ENCODE results near the gene SUGCT. TPM values are rescaled to one million over a fixed set of nuclear protein-coding genes. Genes with fewer than 3 reads are reported as not detected.

SUGCT gene
- total RNA-seq, 2 experiments from 2014 or later, result 0.44 to 0.57 TPM

GRCh38 chr7:40354711-40355110, 219.9 kb downstream of the SUGCT start:
- DNase-seq, result no peak
- Mint-ChIP-seq H3K27me3 (no peaks in the 10 kb centered on the region), H3K4me3 (no peak overlapping the region), H3K4me1 (no peaks in the 10 kb centered on the region), H3K27ac (no peak overlapping the region), H3K9me3 (no peaks in the 10 kb centered on the region), H3K36me3 (no peaks in the 10 kb centered on the region)
- no peak for ATAC-seq (ENCODE audit: low read depth)
- POLR2A ChIA-PET, result no interaction called here

GRCh38 chr7:40356312-40356711, 221.5 kb downstream of the SUGCT start:
- no peaks in the 10 kb centered on the region for H3K36me3 Mint-ChIP-seq
- no peaks in the 10 kb centered on the region for H3K4me1 Mint-ChIP-seq
- POLR2A ChIA-PET, result no interaction called here

GRCh38 chr7:40356871-40357709, 222.3 kb downstream of the SUGCT start:
- no peaks in the 10 kb centered on the region for H3K4me1 Mint-ChIP-seq
- no peak overlapping the region for H3K27ac Mint-ChIP-seq
- H3K9me3 Mint-ChIP-seq, result peaks cover 2% of the 10 kb centered on the region
- H3K4me3 Mint-ChIP-seq, result no peak overlapping the region
- H3K36me3 Mint-ChIP-seq, result no peaks in the 10 kb centered on the region
- no peak for DNase-seq
- POLR2A ChIA-PET, result no interaction called here
- H3K27me3 Mint-ChIP-seq, result no peaks in the 10 kb centered on the region
- ATAC-seq (ENCODE audit: low read depth), result no peak

More at GRCh38 chr7:40356312-40356711, 221.5 kb downstream of the SUGCT start:
- H3K9me3 Mint-ChIP-seq, result peaks cover 2% of the 10 kb centered on the region
- H3K27ac Mint-ChIP-seq, result no peak overlapping the region
- ATAC-seq (ENCODE audit: low read depth) (no peak), DNase-seq (no peak)
- no peak overlapping the region for H3K4me3 Mint-ChIP-seq
- no peaks in the 10 kb centered on the region for H3K27me3 Mint-ChIP-seq

- DNase-seq, result no peak
- H3K27me3 Mint-ChIP-seq, result no peaks in the 10 kb centered on the region
- POLR2A ChIA-PET, result no interaction called here
- no peak for ATAC-seq (ENCODE audit: low read depth)
- H3K4me3 Mint-ChIP-seq, result no peak overlapping the region
- no peaks in the 10 kb centered on the region for H3K4me1 Mint-ChIP-seq
- H3K9me3 Mint-ChIP-seq, result peaks cover 5% of the 10 kb centered on the region
- no peaks in the 10 kb centered on the region for H3K36me3 Mint-ChIP-seq
- no peak overlapping the region for H3K27ac Mint-ChIP-seq
Measured at GRCh38 chr7:40369641-40370277, 235.0 kb downstream of the SUGCT start.

- Mint-ChIP-seq H3K4me3 (no peak overlapping the region), H3K36me3 (no peaks in the 10 kb centered on the region), H3K27ac (no peak overlapping the region), H3K27me3 (no peaks in the 10 kb centered on the region), H3K9me3 (peaks cover 5% of the 10 kb centered on the region), H3K4me1 (no peaks in the 10 kb centered on the region)
- no peak for ATAC-seq (ENCODE audit: low read depth)
- POLR2A ChIA-PET, result no interaction called here
- DNase-seq, result no peak
Measured at GRCh38 chr7:40371806-40372440, 237.1 kb downstream of the SUGCT start.

GRCh38 chr7:40374575-40374974, 239.8 kb downstream of the SUGCT start:
- POLR2A ChIA-PET, result no interaction called here
- DNase-seq, result no peak

GRCh38 chr7:40380111-40380510, 245.3 kb downstream of the SUGCT start:
- Mint-ChIP-seq H3K36me3 (no peaks in the 10 kb centered on the region), H3K4me3 (no peak overlapping the region), H3K4me1 (no peaks in the 10 kb centered on the region), H3K9me3 (no peaks in the 10 kb centered on the region), H3K27ac (no peak overlapping the region), H3K27me3 (no peaks in the 10 kb centered on the region)
- ATAC-seq (ENCODE audit: low read depth), result no peak
- POLR2A ChIA-PET, result no interaction called here
- DNase-seq, result no peak

More at GRCh38 chr7:40374575-40374974, 239.8 kb downstream of the SUGCT start:
- no peak for ATAC-seq (ENCODE audit: low read depth)
- H3K4me3 Mint-ChIP-seq, result no peak overlapping the region
- H3K9me3 Mint-ChIP-seq, result no peaks in the 10 kb centered on the region
- H3K27me3 Mint-ChIP-seq, result no peaks in the 10 kb centered on the region
- H3K36me3 Mint-ChIP-seq, result no peaks in the 10 kb centered on the region
- no peaks in the 10 kb centered on the region for H3K4me1 Mint-ChIP-seq
- no peak overlapping the region for H3K27ac Mint-ChIP-seq

GRCh38 chr7:40382145-40382544, 247.3 kb downstream of the SUGCT start:
- Mint-ChIP-seq H3K4me1 (no peaks in the 10 kb centered on the region), H3K36me3 (no peaks in the 10 kb centered on the region), H3K27me3 (no peaks in the 10 kb centered on the region), H3K9me3 (no peaks in the 10 kb centered on the region), H3K4me3 (no peak overlapping the region), H3K27ac (no peak overlapping the region)
- DNase-seq (no peak), ATAC-seq (ENCODE audit: low read depth) (no peak)
- POLR2A ChIA-PET, result no interaction called here

- ATAC-seq (ENCODE audit: low read depth), result no peak
- no peak for DNase-seq
- H3K4me3 Mint-ChIP-seq, result no peak overlapping the region
- no peak overlapping the region for H3K27ac Mint-ChIP-seq
- no peaks in the 10 kb centered on the region for H3K4me1 Mint-ChIP-seq
- no peaks in the 10 kb centered on the region for H3K9me3 Mint-ChIP-seq
- H3K27me3 Mint-ChIP-seq, result peaks cover 3% of the 10 kb centered on the region
- POLR2A ChIA-PET, result no interaction called here
- no peaks in the 10 kb centered on the region for H3K36me3 Mint-ChIP-seq
Measured at GRCh38 chr7:40393660-40394059, 258.9 kb downstream of the SUGCT start.

GRCh38 chr7:40394400-40394799, 259.6 kb downstream of the SUGCT start:
- H3K9me3 Mint-ChIP-seq, result no peaks in the 10 kb centered on the region
- no peaks in the 10 kb centered on the region for H3K36me3 Mint-ChIP-seq
- no peaks in the 10 kb centered on the region for H3K4me1 Mint-ChIP-seq
- H3K27me3 Mint-ChIP-seq, result peaks cover 3% of the 10 kb centered on the region
- ATAC-seq (ENCODE audit: low read depth), result no peak
- POLR2A ChIA-PET, result no interaction called here
- no peak overlapping the region for H3K27ac Mint-ChIP-seq
- no peak for DNase-seq
- no peak overlapping the region for H3K4me3 Mint-ChIP-seq

GRCh38 chr7:40400525-40400924, 265.7 kb downstream of the SUGCT start:
- no peak for DNase-seq
- Mint-ChIP-seq H3K27ac (no peak overlapping the region), H3K9me3 (peaks cover 2% of the 10 kb centered on the region), H3K36me3 (no peaks in the 10 kb centered on the region), H3K27me3 (peaks cover 3% of the 10 kb centered on the region), H3K4me1 (no peaks in the 10 kb centered on the region), H3K4me3 (no peak overlapping the region)
- POLR2A ChIA-PET, result no interaction called here
- no peak for ATAC-seq (ENCODE audit: low read depth)

- H3K27me3 Mint-ChIP-seq, result peaks cover 2% of the 10 kb centered on the region
- no peaks in the 10 kb centered on the region for H3K4me1 Mint-ChIP-seq
- POLR2A ChIA-PET, result no interaction called here
- DNase-seq, result no peak
- no peaks in the 10 kb centered on the region for H3K36me3 Mint-ChIP-seq
- peaks cover 2% of the 10 kb centered on the region for H3K9me3 Mint-ChIP-seq
- no peak overlapping the region for H3K4me3 Mint-ChIP-seq
- H3K27ac Mint-ChIP-seq, result no peak overlapping the region
- no peak for ATAC-seq (ENCODE audit: low read depth)
Measured at GRCh38 chr7:40401406-40401805, 266.6 kb downstream of the SUGCT start.

GRCh38 chr7:40402661-40403060, 267.9 kb downstream of the SUGCT start:
- Mint-ChIP-seq H3K4me1 (no peaks in the 10 kb centered on the region), H3K27me3 (no peaks in the 10 kb centered on the region), H3K4me3 (no peak overlapping the region), H3K9me3 (peaks cover 2% of the 10 kb centered on the region), H3K27ac (no peak overlapping the region), H3K36me3 (no peaks in the 10 kb centered on the region)
- ATAC-seq (ENCODE audit: low read depth) (no peak), DNase-seq (no peak)
- POLR2A ChIA-PET, result no interaction called here

Measured in activated naive CD8-positive, alpha-beta T cell treated with anti-CD3 and anti-CD28 coated beads, Interleukin-2, amount 10 ng/mL, durations not matched to agents 7 days and 5 days (primary cell).